ENCODE data around the gene L3MBTL1.

The L3MBTL1 gene

DNA sequence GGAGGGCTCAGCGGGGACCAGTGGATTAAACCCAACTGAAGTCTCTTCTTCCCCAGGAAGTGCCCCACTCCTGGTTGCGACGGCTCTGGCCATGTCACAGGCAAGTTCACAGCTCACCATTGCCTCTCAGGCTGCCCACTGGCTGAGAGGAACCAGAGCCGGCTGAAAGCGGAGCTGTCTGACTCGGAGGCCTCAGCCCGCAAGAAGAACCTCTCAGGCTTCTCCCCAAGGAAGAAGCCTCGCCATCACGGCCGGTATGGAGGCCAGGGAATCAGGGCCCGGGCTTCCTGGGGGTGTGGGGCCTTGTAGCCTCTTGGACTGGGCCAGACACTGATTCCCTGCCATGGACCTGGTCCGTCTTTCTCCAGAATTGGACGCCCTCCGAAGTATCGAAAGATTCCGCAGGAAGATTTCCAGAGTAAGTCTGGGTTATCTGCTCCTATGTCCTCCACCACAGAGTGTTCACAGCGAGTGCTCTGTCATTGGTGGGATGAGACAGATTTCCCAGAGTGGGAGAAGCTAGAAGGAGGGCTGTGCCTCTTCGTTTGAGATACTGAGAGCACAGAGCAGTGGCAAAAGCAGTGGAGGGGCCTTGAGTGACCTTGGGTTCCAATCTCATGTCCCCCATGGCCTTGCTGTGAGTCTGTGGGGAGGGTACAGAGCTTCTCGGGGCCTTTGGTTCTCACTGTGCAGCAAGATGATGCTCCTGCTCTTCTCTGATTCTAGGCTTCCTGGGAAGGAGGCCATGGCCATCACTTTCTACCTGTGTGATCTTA lies 28.7 kb downstream of the L3MBTL1 start:
- DNase-seq (ENCODE audit: low spot score): no peak

DNA sequence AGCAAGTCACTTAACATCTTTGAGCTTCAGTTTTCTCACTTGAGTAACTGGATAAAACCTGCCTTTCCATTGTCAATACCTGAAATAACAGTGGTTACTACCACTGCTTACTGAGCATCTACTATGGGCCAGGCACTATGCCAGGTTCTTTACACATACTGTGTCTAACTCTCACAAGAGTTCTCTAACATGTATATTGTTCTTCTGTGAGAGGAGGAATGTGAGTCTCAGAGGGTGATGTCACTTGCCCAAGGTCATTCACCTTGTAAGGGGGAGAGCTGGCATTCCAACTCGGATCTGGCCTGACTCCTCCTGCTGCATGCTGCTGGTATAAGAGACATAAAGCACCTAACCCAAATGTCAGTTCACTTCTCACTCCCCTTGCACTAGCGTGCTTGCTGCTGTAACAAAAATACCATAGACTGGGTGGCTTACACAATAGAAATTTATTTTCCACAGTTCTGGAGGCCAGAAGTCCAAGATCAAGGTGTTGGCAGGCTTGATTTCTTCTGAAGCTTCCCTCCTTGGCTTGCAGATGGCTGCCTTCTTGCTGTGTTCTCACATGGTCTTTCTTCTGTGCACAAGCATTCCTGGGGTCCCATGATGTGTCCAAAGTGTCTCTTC lies 29.4 kb downstream of the L3MBTL1 start:
- DNase-seq (ENCODE audit: low spot score): no peak

DNA sequence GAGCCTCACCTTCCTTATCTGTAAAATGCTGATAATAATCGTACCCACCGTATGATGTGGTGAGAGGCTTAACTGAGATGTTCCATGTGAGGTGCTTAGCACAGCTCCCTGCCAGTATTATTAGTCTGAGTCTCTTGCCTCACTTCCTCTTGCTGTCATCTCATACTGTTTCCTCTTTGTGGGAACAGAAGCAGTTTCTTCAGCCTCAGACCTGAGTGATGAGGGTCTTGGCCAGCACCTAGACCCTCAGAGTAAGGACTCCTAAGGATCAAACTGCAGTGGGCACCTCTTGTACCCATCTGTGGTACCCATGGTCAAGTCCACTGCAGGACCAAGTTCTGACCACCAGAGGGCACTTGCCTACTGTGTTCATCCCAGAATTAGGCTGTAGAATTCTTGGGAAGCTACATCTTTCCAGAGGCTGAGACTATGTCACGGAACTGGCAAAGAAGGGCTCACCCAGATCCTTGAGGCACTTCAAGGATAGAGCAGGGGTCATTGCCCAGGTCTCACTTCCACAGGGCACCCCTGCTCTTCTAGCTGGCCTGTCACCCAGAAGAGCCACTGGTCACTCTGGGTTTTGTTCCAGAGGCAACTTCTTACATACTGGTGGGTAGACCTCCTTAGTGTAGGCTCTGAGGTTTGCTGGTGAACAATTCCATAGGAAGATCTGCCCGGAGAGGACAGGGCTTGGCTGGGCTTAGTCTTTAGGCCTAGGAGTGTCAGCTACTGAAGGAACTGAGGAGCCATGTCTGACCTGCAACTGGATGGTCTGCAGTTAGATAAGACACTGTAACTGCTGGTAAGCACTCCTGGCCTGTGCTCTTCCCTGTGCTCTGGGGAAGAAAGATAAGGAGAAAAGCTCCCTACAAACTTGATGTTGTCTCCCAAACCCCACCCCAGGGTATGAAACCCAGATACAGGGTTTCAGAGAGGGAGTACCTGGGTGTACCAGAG lies 30.7 kb downstream of the L3MBTL1 start:
- DNase-seq (ENCODE audit: low spot score): peak; percentile 57

DNA sequence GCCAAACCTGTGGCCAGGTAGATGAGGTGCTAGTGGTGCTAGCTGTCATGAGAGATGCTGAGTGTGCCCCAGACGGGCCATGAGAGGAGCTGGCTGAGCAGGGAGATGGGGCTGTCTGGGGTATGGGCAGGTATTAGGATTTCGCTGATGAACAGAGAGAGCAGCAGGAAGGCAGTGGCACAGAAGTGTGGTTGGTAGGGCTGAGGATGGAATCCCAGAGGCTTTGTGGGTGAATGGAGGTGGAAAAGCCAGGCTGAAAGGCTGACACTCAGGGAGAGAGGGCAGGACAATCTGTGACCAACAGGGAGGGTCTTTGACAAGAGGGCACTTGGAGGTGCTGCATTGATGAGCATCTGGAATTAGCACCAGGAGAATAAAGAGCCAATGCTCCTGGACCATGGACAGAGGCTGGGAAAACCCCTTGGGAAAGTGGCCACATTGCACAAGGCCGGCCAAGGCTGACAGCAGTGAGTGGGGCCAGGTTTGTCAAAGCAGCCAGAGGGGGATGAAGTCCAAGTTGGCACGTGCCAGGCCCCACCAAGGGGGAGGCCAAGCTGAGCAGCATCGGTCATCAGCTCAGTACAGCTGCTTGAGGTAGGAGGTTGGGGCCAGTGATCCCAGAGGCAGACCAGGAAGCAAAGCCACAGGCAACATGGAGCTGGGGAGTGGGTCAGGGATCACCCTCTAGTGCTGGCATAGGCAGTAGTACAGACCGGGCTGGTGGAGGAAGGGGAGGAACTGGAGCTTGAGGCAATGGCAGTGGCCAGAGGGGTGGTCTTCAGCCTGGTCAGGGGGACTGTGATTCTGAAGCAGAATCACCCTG lies 31.6 kb downstream of the L3MBTL1 start:
- no peak for DNase-seq (ENCODE audit: low spot score)

DNA sequence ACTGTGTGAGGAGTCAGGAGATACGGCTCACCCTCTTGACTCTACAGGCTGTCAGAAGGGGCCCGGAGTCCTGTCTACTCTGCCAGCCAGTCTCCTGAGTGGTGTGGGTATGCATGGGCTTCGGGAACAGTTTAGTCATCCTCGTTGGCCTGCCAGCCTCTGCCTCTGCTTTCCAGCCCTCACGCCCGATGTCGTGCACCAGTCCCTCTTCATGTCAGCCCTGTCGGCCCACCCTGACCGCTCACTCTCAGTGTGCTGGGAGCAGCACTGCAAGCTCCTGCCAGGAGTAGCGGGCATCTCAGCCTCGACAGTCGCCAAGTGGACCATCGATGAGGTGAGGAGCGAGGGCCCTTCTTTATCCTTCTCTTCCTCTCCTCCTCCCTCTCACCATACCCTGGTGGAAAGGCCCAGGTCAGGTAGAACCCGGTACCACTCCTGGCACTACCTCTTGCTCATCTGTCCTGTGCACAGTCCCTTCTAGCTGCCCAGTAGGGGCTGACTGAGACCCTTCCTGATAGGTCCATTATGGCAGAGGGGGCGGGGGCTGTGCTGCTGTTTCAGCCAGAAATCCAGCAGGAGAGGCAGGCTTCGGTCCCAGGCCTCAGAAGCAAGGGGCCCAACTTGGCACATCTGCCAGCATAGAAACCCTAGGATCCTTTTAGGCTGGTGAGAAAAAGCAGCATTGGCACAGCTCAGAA lies 32.6 kb downstream of the L3MBTL1 start:
- DNase-seq (ENCODE audit: low spot score): no peak

DNA sequence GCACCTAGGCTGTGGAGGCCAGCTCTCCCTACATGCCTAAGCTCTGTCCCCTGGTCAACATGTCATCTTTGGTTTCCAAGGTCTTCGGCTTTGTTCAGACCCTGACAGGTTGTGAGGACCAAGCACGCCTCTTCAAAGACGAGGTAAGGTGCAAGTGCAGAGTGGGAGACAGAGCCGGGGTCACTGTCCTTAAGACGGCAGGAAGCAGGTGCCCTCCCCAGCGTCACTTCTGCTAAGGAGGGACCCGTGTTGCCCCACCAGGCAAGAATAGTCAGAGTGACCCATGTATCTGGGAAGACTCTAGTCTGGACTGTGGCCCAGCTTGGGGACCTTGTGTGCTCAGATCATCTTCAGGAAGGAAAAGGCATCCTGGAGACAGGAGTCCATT lies 33.2 kb downstream of the L3MBTL1 start:
- no peak for DNase-seq (ENCODE audit: low spot score)

DNA sequence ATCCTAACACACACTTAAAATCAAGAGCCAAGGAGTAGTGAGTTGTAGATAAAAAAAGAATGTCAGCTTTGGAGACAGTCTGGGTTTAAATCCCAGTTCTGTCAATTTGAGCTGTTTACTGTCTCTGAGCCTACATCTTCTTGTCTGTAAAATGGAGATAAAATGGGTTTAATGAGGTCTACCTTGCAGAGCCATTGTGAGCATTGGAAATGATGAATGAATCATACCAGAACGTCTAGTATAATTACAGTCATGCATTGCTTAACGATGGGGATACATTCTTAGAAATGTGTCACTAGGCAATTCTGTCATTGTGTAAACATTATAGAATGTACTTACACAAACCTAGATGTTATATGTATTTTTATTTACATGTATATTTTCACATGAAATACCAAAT lies 33.7 kb downstream of the L3MBTL1 start:
- no peak for DNase-seq (ENCODE audit: low spot score)

DNA sequence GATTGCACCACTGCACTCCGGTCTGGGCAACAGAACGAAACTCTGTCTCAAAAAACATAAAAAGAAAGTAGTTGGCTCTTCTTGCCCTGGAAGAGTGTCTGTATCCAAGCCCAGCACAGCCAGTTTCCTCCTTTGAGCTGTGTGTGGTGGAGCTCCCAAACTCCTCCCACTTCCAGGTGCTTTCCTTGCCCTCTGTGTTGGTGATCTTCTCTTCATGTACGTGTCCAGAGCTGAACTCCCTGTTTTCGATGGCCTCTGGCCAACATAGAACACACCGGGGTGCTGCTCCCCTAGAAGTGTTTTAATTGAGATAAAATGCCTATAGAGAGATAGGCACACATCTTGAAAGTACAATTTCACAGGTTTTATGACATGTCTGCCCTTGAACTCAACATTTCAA lies 34.7 kb downstream of the L3MBTL1 start:
- DNase-seq (ENCODE audit: low spot score): no peak

DNA sequence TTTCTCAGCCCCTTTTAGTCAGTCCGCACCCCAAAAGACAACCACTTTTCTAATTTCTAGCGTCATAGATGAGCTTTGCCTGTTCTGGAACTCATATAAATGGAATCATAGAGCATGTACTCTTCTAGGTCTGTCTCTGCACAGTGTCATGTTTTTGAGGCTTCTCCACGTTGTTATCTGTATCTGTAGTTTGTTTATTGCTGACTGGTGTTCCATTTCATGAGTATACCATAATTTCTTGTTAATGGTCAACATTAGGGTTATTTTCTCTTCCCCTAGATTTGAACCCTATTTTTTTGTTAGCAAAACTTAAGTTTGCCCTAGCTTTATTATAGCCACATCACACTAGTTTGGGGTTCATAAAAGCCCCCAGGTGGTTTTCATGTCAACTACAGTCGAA lies 35.2 kb downstream of the L3MBTL1 start:
- no peak for DNase-seq (ENCODE audit: low spot score)

DNA sequence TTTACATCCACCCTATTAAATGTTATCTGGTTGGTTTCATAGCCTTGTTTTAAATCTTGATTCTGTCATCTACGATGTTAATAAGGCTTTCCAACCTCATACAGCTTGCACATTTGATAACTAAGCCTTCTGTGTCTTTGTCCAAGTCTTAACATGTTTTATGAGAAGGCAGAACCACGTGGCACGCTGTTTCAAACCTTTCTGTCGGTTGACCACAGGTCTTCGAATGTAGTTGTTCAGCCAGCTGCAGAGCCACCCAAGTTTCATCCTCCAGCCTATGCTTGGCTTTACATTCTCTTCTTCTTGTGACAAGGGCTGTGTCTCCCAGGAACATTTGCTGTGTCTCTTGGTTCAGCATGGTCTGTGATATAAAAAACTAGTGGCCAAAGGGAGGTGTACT lies 35.6 kb downstream of the L3MBTL1 start:
- DNase-seq (ENCODE audit: low spot score): no peak

DNA sequence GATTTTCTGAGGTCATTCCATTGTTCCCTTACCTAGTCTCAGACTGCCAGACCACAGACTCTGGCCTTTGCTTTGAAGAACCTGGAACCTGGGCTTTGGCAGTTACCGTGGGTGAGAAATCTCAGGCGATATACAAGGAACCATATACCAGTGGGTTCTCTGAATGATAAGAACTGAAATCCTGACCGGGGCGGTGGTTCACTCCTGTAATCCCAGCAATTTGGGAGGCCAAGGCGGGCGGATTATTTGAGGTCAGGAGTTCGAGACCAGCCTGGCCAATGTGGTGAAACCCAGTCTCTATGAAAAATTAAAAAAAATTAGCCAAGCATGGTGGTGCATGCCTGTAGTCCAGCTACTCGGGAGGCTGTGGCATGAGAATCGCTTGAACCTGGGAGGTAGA lies 37.0 kb downstream of the L3MBTL1 start:
- DNase-seq (ENCODE audit: low spot score): no peak

DNA sequence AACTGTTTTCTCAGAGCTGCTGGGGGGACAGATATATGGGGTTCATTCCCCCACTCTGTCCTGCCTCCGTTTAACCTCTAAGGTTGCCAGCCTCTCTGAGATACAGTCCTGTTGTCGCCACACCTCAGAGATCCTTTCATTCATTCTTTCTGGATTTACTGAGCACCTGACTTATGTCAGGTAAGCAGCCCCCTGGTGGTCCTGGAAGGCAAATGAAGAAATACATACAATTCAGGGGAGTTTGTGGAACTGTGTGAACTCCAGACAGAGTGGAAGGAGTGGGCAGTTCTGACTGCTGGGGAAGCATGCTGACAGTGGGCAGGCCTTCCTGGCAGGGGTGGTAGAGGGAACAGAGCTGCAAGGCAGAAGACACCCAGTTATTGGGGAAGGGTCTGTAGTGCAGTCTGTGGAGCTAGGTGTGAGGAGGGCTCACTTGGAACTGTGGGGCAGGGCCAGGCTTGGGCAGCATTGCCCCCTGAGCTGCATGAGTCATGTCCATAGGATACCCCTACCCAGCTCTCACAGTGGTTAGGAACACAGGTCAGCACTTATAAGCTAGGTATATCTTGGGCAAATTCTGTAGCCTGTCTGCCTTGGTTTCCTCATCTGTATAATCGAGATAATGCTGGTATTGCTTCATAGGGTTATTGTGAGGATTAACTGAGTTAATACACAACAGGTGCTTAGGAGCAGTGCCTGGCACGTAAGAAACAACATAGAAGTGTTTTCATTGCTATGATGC lies 38.5 kb downstream of the L3MBTL1 start:
- no peak for DNase-seq (ENCODE audit: low spot score)

DNA sequence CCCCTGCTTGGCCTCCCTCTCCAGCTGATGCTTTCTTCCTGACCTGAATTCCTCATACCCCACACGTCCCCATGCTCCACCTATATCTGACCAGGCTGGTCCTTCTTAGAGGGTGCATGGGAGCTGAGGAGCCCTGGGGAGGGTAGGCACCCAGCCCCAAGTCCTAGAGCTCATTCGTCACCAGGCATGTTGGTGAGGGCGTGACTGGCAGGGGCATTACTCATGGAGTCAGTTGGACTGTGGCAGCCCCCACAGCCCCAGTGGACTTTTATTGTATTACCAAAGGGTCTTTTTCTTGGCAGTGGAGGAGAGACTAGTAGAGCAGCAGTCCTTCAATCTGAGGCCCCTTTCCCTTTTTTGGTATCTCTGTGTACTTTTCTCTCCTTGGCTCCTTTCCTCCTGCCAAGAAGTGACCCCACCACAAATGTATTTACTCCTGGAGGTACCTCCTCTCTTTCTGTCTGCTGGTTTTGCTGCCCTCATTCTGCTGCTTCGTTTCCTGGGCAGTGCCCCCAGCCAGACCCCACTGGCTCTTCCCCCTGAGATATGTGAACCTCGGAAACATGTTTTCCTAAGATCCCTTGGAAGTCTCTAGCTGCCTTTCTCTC lies 40.9 kb downstream of the L3MBTL1 start:
- no peak for DNase-seq (ENCODE audit: low spot score)

DNA sequence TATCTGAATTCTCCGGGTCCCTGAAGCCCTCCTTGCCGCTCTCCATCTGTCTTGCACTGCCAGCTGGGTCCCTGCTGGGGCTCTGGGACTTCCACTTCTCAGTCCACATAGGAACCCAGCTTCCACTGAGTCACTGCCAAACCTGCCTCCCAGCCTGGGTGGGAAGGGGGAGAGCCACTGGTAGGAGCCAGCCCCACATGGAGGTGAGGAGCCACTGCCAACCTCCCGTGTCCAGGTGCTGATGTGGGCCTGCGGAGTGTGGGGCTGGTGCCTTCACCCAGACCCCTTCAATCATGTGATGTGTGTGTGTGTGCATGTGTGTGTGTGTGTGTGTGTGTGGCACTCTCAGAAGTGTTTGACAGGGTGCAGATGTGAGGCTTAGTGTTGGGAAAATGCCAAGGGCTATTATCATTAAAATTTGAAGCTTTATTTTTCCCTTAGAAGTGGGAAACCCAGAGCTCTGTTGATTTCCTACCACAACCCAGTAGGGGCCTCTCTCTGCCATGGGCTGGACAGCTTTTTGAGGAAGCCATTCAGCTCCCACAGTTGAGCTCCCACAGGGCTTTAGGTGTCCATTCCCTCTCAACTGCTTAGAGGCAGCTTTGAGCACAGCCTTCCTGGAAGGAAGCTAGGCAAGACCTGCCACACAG lies 42.0 kb downstream of the L3MBTL1 start:
- DNase-seq (ENCODE audit: low spot score): no peak

DNA sequence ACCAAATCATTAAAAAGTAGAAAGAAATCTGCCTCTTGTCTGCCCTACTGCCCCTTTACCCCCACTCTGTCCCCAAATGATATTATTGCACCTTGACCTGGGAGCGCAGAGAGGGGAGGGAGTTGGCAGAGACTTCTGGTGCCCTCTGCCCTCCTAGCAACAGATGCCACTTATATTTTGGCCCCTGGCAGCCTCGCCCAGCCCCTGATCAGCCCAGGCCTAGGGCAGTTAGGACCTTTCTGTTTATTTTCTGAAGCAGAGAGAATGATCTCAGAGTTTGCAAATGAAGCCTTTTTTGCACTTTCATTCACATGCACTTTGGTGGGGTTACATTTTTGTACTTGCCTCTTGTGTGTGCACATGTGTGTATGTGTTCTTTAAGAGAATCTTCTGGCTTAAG lies 43.0 kb downstream of the L3MBTL1 start:
- DNase-seq (ENCODE audit: low spot score): no peak

DNA sequence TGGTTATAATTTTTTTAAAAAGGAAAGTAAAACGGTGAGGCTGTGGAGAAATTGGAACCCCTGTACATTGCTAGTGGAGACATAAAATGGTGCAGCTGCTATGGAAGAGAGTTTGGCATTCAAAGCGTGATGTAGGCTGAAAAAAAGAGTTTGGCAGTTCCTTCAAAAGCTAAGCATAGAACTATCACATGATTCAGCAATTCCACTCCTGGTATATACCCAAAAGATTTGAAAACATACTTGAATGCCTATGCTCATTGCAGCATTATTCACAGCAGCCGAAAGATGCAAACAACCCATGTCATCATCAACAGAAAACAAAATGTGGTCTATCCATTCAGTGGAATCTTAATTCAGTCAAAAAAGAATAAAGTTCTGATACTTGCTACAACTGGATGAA lies 46.9 kb downstream of the L3MBTL1 start:
- DNase-seq (ENCODE audit: low spot score): no peak

DNA sequence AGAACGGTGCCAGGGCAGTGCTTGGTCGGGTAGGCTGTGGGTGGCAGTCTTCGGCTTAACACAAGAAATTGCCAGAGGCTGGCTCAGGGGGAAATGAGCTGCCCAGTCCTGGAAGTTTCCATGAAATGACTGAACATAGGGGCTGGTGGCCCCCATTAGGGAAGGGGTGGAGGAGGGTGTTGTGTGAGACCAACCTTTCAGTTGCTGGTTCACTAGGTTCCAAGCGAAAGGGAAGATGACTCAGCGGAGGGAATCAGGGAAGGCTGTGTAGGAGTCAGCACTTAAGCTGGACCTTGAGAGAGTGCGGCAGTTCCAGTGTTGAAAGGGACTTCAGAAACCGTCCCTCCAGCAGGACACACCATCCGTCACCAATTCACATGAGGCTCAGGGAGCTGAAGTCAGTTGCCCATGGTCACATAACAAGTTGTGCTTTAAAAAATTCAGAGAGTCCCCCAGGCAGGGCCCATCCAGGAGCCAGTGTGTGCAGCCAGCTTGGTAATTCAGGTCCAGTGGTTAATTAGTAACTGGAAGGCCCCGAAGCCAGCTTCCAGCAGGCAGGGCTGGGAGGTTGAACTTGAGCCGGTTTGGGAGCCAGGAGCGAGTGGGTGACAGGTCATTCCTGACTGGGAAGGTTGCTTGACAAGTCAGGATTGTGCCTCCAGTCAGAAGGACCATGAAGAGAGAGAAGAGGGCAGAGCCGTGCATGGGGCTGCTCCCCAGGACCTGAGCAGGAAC lies 51.1 kb downstream of the L3MBTL1 start, which contains the start of gene SGK2:
Gene SGK2, plus strand, starts transcription at position 616 of the 735 bp plus-strand sequence. CDS start 7,469 bp downstream, outside the sequence.
- DNase-seq (ENCODE audit: low spot score): peak; percentile 79

DNA sequence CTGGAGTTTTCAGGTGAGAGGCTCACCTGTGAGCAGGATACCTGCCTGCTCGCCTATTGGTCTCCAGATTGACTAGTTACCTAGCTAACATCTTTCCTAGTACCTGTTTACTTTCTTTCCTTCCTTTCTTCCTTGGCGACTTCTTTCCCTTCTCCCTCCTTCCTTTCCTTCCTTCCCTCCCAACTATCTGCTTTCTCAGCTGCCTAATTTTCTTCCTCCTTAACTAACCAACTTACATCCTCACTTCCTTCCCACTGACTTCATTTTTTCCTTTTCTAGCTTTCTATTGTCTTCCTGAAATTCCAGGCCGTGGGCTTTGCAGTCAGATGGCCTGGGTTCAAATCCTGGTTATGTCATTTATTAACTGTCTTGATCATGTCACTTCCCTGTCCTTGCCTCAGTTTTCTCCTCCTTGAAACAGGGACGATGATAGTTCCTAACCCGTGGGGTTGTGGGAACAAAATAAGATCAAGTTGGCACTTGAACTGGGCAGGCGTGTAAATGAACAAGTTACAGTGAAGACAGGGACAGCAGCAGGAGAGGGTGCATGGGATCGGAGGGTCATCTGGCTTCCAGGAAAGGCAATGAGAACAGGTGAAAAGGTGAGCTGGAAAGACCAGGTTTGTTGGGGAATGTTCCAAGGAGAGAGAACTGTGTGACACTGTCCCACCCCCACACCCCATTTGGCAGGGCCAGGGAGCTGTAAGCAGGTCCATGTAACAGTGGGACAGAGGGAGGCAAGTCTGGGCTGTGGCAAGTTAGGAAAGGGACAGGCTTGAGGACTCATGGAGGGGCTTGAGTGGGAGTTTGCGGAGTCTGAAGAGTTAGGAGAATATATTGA lies 51.9 kb downstream of the L3MBTL1 start:
- DNase-seq (ENCODE audit: low spot score): no peak
